ENCODE results near the gene DNAJC3. TPM values are rescaled to one million over a fixed set of nuclear protein-coding genes. Genes with fewer than 3 reads are reported as not detected.
A peak's percentile ranks its signal among the peaks of the same experiment; 100 is the strongest.

DNAJC3 gene
- total and polyA plus RNA-seq, 2 of the 8 experiments (the other 6 are each of a cell fraction or from before 2014, with no cell fraction given), result 4.3 to 24.1 TPM

GRCh38 chr13:95677564-95678266 is 776 bp downstream of the DNAJC3 start:
- peaks cover 0 to 5% of the 10 kb centered on the region in 2 experiments for H4K20me1 ChIP-seq (replicated peaks in 1 of 2; ENCODE audit: control insufficient read depth in 1 of 2, insufficient read depth in 2 of 2, low read length in 2 of 2)
- H3K4ac ChIP-seq (replicated peaks; ENCODE audit: insufficient read length, low read depth, low read length), result no peak overlapping the region
- H3K36me3 ChIP-seq (ENCODE audit: control insufficient read depth in 2 of 4, insufficient read depth in 4 of 4, low read length in 3 of 4), result no peaks in the 10 kb centered on the region
- H2BK120ac ChIP-seq (replicated peaks; ENCODE audit: low read depth, low read length), result no peak overlapping the region
- no peak overlapping the region for H3K56ac ChIP-seq (replicated peaks; ENCODE audit: insufficient read length, low read depth, low read length)
- H3K79me2 ChIP-seq (ENCODE audit: control insufficient read depth in 1 of 2, insufficient read depth in 2 of 2, low read length in 2 of 2), result peaks cover 0 to 42% of the 10 kb centered on the region in 2 experiments; a peak in 2 of 4 replicates
- ChIA-PET CTCF (ENCODE audit: partially characterized antibody) (interaction anchor here (0.6 kb wide), 1 partner anchor 14 kb away, joined by 4 read pairs; no protein-coding TSS in a partner anchor), POLR2A (ENCODE audit: partially characterized antibody) (interaction anchor here (1.2 to 1.6 kb wide), 2 partner anchors 21 to 29 kb away, joined by 3 to 4 read pairs; no protein-coding TSS in a partner anchor)
- no peak overlapping the region for H3K27ac ChIP-seq (ENCODE audit: low read depth, low read length)
- peak overlapping the region; percentile 74 to 86 (median 83); a peak in 6 of 7 replicates for H3K9ac ChIP-seq (replicated peaks in 1 of 4; ENCODE audit: extremely low read depth in 1 of 4, low read depth in 3 of 4, low read length in 3 of 4)
- peak overlapping the region; percentile 82 to 94 for H3K4me2 ChIP-seq (ENCODE audit: insufficient read depth in 1 of 2, low read depth in 2 of 2, low read length in 2 of 2)
- WGBS, 2 experiments (ENCODE audit: extremely low coverage in 1 of 2, insufficient coverage in 1 of 2, insufficient read length in 1 of 2, insufficient replicate concordance in 2 of 2, low coverage in 1 of 2, low lambda C conversion rate in 2 of 2, missing lambda C conversion rate in 1 of 2), result 5% methylated on average over 30 of the region's 30 CpGs; no CpG with 5 or more reads in 1 of the 2 experiments
- DNase-seq (ENCODE audit: low read depth in 1 of 2, low spot score in 2 of 2), result no peak
- H2BK15ac ChIP-seq (ENCODE audit: low read length), result no peak overlapping the region
- H2BK12ac ChIP-seq (ENCODE audit: low read depth, low read length), result no peak overlapping the region
- no peaks in the 10 kb centered on the region for H3K79me1 ChIP-seq (ENCODE audit: low read depth, low read length)
- H3K4me1 ChIP-seq (replicated peaks in 1 of 4; ENCODE audit: control insufficient read depth in 3 of 4, insufficient read depth in 4 of 4, low read length in 3 of 4), result no peaks in the 10 kb centered on the region
- no peak overlapping the region for H3K14ac ChIP-seq (ENCODE audit: insufficient read length)
- H4K91ac ChIP-seq (replicated peaks; ENCODE audit: insufficient read length, low read length), result no peak overlapping the region
- no peak overlapping the region for H3K23ac ChIP-seq (ENCODE audit: insufficient read length)
- H2BK20ac ChIP-seq (ENCODE audit: low read length), result no peak overlapping the region
- no peak overlapping the region for H3K18ac ChIP-seq (ENCODE audit: extremely low read depth, low read length)
- H2AFZ ChIP-seq (ENCODE audit: low read length), result no peak overlapping the region; the same call in 1 of the 2 replicates
- H3K23me2 ChIP-seq (ENCODE audit: low read depth, low read length), result peaks cover 9% of the 10 kb centered on the region
- no peaks in the 10 kb centered on the region for H3K27me3 ChIP-seq (replicated peaks in 1 of 4; ENCODE audit: control insufficient read depth in 3 of 4, extremely low read depth in 1 of 4, insufficient read depth in 3 of 4, low read length in 3 of 4)
- no peak overlapping the region for H4K5ac ChIP-seq (ENCODE audit: insufficient read length, low read depth, low read length)
- H2BK5ac ChIP-seq (ENCODE audit: low read depth, low read length), result no peak overlapping the region
- peak overlapping the region; percentile 97; the same call in 1 of the 2 replicates for H4K8ac ChIP-seq (ENCODE audit: extremely low read depth, insufficient read depth, low read length)
- H3K4me3 ChIP-seq (ENCODE audit: extremely low read depth in 1 of 4, insufficient read depth in 2 of 4, low read depth in 3 of 4, low read length in 4 of 4), result peak overlapping the region; percentile 49 to 85 (median 81)
- peak; percentile 58 for FAIRE-seq
- no peak overlapping the region for H2AK5ac ChIP-seq (ENCODE audit: low read depth, low read length)
- H3K9me3 ChIP-seq (ENCODE audit: insufficient read depth in 2 of 2, low read depth in 1 of 2, low read length in 1 of 2), result no peaks in the 10 kb centered on the region
- TF ChIP-seq JUN (IDR thresholded peaks at IDR 0.05; ENCODE audit: low read depth, low read length), result no peak
- no peak for TF ChIP-seq FOSL1 (IDR thresholded peaks at IDR 0.05; ENCODE audit: insufficient read depth, low read depth, low read length)
- peak; percentile 23 for TF ChIP-seq KDM4A (IDR thresholded peaks at IDR 0.05; ENCODE audit: low read depth, low read length, severe bottlenecking)
- TF ChIP-seq CTBP2 (IDR thresholded peaks at IDR 0.05; ENCODE audit: borderline replicate concordance, insufficient read depth, insufficient read length, low read length), result no peak
- no peak for TF ChIP-seq EP300 (IDR thresholded peaks at IDR 0.05; ENCODE audit: borderline replicate concordance in 1 of 2, low read depth in 2 of 2, low read length in 2 of 2)
- no peak for TF ChIP-seq RAD21 (IDR thresholded peaks at IDR 0.05 in 1 of 2, conservative IDR thresholded peaks at IDR 0.05 in 1 of 2; ENCODE audit: low read depth in 2 of 2, low read length in 2 of 2)
- TF ChIP-seq TCF12 (IDR thresholded peaks at IDR 0.05; ENCODE audit: low read depth, low read length), result no peak
- TF ChIP-seq ZNF274 (IDR thresholded peaks at IDR 0.05; ENCODE audit: borderline replicate concordance, extremely low read depth, low read length), result no peak
- TF ChIP-seq GABPA (IDR thresholded peaks at IDR 0.05; ENCODE audit: borderline replicate concordance, insufficient read depth, low read length), result no peak
- no peak for TF ChIP-seq USF2 (IDR thresholded peaks at IDR 0.05; ENCODE audit: low read length)
